K562 (cell line): ENCODE data around the gene PIP4K2A. TPM values are rescaled to one million over a fixed set of nuclear protein-coding genes. Genes with fewer than 3 reads are reported as not detected.

Experiments used
- ATF3 ChIP-seq, 2 experiments: fragments of 450-650 bp in 1 of 2; sonication (generic) in 1 of 2; formaldehyde crosslinking in 1 of 2; IDR thresholded peaks in 1 of 2; conservative IDR thresholded peaks in 1 of 2; 2 replicates each; pipeline versions ENCODE4 v1.6.1 to v1.8.1; 2016 to 2023; ENCODE audit warnings: mild to moderate bottlenecking in 2 of 2, moderate library complexity in 2 of 2, inconsistent platforms in 1 of 2, missing genetic modification reagents in 1 of 2
- BRD4 ChIP-seq: fragments of 200-600 bp; sonication (generic); IDR thresholded peaks from 2 replicates; pipeline ENCODE4 v1.6.1; 2017; ENCODE audit warnings: inconsistent platforms
- CHD4 ChIP-seq: fragments of 200-600 bp; sonication (generic); IDR thresholded peaks from 3 replicates; pipeline ENCODE4 v1.6.1; 2012; ENCODE audit warnings: low read depth, mild to moderate bottlenecking, mixed read lengths, low read length, inconsistent platforms; ENCODE audit not compliant: insufficient read depth, insufficient replicate concordance, poor library complexity, severe bottlenecking
- E2F8 ChIP-seq: fragments of 450-650 bp; IDR thresholded peaks from 2 replicates; pipeline ENCODE4 v1.7.1; 2018; ENCODE audit warnings: mild to moderate bottlenecking, low read depth; ENCODE audit not compliant: partially characterized antibody
- GTF2E2 ChIP-seq: fragments of 200-800 bp; sonication (Bioruptor generic); IDR thresholded peaks from 2 replicates; pipeline ENCODE4 v1.6.1; 2016; ENCODE audit warnings: missing genetic modification characterization, missing compliant biosample characterization
- HDAC2 ChIP-seq: fragments of 450-650 bp; IDR thresholded peaks from 2 replicates; pipeline ENCODE4 v1.6.1; 2016; ENCODE audit warnings: mild to moderate bottlenecking
- PML ChIP-seq: IDR thresholded peaks from 2 replicates; pipeline ENCODE4 v1.6.1; 2012; ENCODE audit warnings: low read length, inconsistent platforms
- RREB1 ChIP-seq: fragments of 250-450 bp; sonication (Bioruptor Pico); IDR thresholded peaks from 2 replicates; pipeline ENCODE4 v1.4.0; 2020
- ZKSCAN8 ChIP-seq: fragments of 200-800 bp; sonication (Bioruptor generic); IDR thresholded peaks from 2 replicates; pipeline ENCODE4 v1.6.1; 2016; ENCODE audit warnings: missing genetic modification characterization, missing compliant biosample characterization
- ZNF512 ChIP-seq: IDR thresholded peaks from 2 replicates; pipeline ENCODE4 v1.6.1; 2016; ENCODE audit warnings: missing genetic modification characterization, missing compliant biosample characterization
- polyA plus RNA-seq, 8 experiments: library from polyadenylated mRNA; depleted of rRNA in 4 of 8; stranded (reverse) in 5 of 8; unstranded in 3 of 8; fragments of >200 nt; fragmentation: Nextera tagmentation in 2 of 8; fragmentation: Illumina TruSeq in 1 of 8; extraction: Ambion mirVana in 2 of 8; extraction: Trizol in 1 of 8; gene quantifications; 2 replicates each; pipeline versions ENCODE4 v1.2.1 to v1.2.3, GENCODE V29; 2011 to 2014; ENCODE audit warnings: inconsistent platforms in 1 of 8, missing spikeins in 1 of 8
- total RNA-seq, 7 experiments: library from RNA; depleted of rRNA in 6 of 7; stranded (reverse); fragments of >200 nt in 6 of 7; fragmentation: Illumina TruSeq in 2 of 7; extraction: Trizol in 2 of 7; gene quantifications; 2 replicates each; pipeline versions ENCODE4 v1.2.1 to v1.2.3, GENCODE V29; 2011 to 2021; ENCODE audit warnings: low replicate concordance in 1 of 7

Gene PIP4K2A
- total and polyA plus RNA-seq, 9 of the 15 experiments (the other 6 are each of a cell fraction or from before 2014, with no cell fraction given), result 35.6 to 117 (median 71.9) TPM

GRCh38 chr10:22615819-22616499 lies 98.4 kb downstream of the PIP4K2A start (continued):
- peak; percentile 61; the same call in 1 of the 2 replicates for TF ChIP-seq ZKSCAN8 (CRISPR knock-in tag)
- peak; percentile 69; the same call in 1 of the 2 replicates for TF ChIP-seq GTF2E2 (tag)
- TF ChIP-seq PML, result peak; percentile 35; the same call in 1 of the 2 replicates
- no peak for TF ChIP-seq ZNF512
- TF ChIP-seq BRD4, result peak; percentile 64; the same call in 1 of the 2 replicates
- peak; percentile 97 for TF ChIP-seq CHD4
- TF ChIP-seq RREB1 (CRISPR knock-in tag), result no peak
- peak; percentile 97 for TF ChIP-seq HDAC2
- TF ChIP-seq ATF3 (IDR thresholded peaks at IDR 0.05), result peak; percentile 90
- TF ChIP-seq ATF3 (CRISPR knock-in tag; conservative IDR thresholded peaks at IDR 0.05), result peak; percentile 56; the same call in 1 of the 2 replicates
- TF ChIP-seq E2F8, result peak; percentile 60
